GM18502 (cell line): ENCODE data around the gene CBX4.
A peak's percentile ranks its signal among the peaks of the same experiment; 100 is the strongest.

ENCODE experiments used
- ATAC-seq: cut with Tn5 transposase; IDR thresholded peaks from one replicate; pipeline ENCODE4 v1.9.1; 2021; ENCODE audit warnings: mild to moderate bottlenecking; ENCODE audit not compliant: unreplicated experiment, poor library complexity

CBX4 gene

GRCh38 chr17:79814974-79815835 is 24.0 kb downstream of the CBX4 start:
- no peak for ATAC-seq

GRCh38 chr17:79814127-79814973 is 24.9 kb downstream of the CBX4 start:
- no peak for ATAC-seq

- no peak for ATAC-seq
Measured at GRCh38 chr17:79813297-79814126, 25.7 kb downstream of the CBX4 start.

- ATAC-seq, result no peak
Measured at GRCh38 chr17:79812353-79813258, 26.6 kb downstream of the CBX4 start.

- ATAC-seq, result no peak
Measured at GRCh38 chr17:79811868-79812352, 27.3 kb downstream of the CBX4 start.

- ATAC-seq, result no peak
Measured at GRCh38 chr17:79811011-79811867, 28.0 kb downstream of the CBX4 start.

- peak; percentile 89 for ATAC-seq
Measured at GRCh38 chr17:79810130-79811010, 28.9 kb downstream of the CBX4 start.

GRCh38 chr17:79809530-79810129 is 29.6 kb downstream of the CBX4 start:
- no peak for ATAC-seq

- no peak for ATAC-seq
Measured at GRCh38 chr17:79808763-79809529, 30.3 kb downstream of the CBX4 start.

GRCh38 chr17:79806863-79807720 is 32.1 kb downstream of the CBX4 start:
- no peak for ATAC-seq

- no peak for ATAC-seq
Measured at GRCh38 chr17:79806446-79806760, 32.8 kb downstream of the CBX4 start.

GRCh38 chr17:79804856-79805696 is 34.2 kb downstream of the CBX4 start:
- ATAC-seq, result no peak

GRCh38 chr17:79803997-79804855 is 35.0 kb downstream of the CBX4 start:
- ATAC-seq, result peak; percentile 69
